ENCODE results near the gene PNKD. TPM values are rescaled to one million over a fixed set of nuclear protein-coding genes. Genes with fewer than 3 reads are reported as not detected.

Gene PNKD
- total and polyA plus RNA-seq, 10 of the 15 experiments (the other 5 are each of a cell fraction or from before 2014, with no cell fraction given) = 27.2 to 106 (median 61.3) TPM

DNA sequence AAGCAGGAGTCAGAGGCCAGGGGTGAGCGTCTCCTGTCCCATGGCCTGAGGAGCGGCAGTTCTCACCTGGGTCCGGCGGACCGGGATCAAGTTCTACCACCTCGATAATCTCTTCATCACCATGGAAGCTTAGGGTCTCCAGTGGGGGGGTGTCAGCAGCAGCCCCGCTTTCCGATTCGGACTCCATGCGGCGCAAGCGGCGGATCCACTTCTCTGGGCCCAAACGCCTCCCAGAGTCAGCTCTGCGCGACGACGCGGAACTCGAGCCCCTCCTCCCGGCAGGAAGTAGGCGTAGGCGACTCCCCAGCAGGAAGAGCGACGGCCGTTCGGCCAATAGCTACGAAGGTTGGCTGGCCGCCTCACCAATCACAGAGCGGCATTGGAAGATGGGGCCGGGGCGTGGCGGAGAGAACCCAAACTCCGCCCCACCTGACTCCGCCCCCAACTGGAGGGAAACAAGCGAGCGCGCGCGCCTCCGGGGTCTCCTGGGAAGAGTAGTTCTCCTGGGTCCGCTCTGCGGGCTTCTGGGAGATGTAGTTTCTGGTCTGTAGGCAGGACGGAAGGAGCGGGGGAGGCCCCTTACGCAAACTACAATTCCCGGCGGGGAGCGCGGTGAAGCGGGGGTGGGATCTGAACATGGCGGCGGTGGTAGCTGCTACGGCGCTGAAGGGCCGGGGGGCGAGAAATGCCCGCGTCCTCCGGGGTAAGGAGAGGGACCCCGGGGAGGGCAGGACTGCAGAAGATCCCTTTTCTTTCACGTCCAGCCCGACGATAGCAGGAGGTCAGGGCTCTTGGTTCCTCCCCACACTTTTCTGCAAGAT is at the start of gene PNKD, which contains the start of gene AAMP (continued):
- TF ChIP-seq, protein P1, sequence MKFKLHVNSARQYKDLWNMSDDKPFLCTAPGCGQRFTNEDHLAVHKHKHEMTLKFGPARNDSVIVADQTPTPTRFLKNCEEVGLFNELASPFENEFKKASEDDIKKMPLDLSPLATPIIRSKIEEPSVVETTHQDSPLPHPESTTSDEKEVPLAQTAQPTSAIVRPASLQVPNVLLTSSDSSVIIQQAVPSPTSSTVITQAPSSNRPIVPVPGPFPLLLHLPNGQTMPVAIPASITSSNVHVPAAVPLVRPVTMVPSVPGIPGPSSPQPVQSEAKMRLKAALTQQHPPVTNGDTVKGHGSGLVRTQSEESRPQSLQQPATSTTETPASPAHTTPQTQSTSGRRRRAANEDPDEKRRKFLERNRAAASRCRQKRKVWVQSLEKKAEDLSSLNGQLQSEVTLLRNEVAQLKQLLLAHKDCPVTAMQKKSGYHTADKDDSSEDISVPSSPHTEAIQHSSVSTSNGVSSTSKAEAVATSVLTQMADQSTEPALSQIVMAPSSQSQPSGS (IDR thresholded peaks at IDR 0.05; ENCODE audit: low read length) = no peak
- TF ChIP-seq, protein P2, sequence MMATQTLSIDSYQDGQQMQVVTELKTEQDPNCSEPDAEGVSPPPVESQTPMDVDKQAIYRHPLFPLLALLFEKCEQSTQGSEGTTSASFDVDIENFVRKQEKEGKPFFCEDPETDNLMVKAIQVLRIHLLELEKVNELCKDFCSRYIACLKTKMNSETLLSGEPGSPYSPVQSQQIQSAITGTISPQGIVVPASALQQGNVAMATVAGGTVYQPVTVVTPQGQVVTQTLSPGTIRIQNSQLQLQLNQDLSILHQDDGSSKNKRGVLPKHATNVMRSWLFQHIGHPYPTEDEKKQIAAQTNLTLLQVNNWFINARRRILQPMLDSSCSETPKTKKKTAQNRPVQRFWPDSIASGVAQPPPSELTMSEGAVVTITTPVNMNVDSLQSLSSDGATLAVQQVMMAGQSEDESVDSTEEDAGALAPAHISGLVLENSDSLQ (IDR thresholded peaks at IDR 0.05) = peak; percentile 100
- TF ChIP-seq MTA3 (IDR thresholded peaks at IDR 0.05; ENCODE audit: borderline replicate concordance, low read length) = no peak
- 0 out of 2 replicates have a peak, but pooled peaks have one; percentile 25 for TF ChIP-seq NRF1 (conservative IDR thresholded peaks at IDR 0.05; ENCODE audit: low read depth, low read length)
- TF ChIP-seq STAT1 (conservative IDR thresholded peaks at IDR 0.05) = 0 out of 2 replicates have a peak, but pooled peaks have one; percentile 53
- peak; percentile 67 for TF ChIP-seq GATAD2B (conservative IDR thresholded peaks at IDR 0.05; ENCODE audit: low read depth)
- TF ChIP-seq YBX1 (IDR thresholded peaks at IDR 0.05) = no peak
- TF ChIP-seq, protein P3, sequence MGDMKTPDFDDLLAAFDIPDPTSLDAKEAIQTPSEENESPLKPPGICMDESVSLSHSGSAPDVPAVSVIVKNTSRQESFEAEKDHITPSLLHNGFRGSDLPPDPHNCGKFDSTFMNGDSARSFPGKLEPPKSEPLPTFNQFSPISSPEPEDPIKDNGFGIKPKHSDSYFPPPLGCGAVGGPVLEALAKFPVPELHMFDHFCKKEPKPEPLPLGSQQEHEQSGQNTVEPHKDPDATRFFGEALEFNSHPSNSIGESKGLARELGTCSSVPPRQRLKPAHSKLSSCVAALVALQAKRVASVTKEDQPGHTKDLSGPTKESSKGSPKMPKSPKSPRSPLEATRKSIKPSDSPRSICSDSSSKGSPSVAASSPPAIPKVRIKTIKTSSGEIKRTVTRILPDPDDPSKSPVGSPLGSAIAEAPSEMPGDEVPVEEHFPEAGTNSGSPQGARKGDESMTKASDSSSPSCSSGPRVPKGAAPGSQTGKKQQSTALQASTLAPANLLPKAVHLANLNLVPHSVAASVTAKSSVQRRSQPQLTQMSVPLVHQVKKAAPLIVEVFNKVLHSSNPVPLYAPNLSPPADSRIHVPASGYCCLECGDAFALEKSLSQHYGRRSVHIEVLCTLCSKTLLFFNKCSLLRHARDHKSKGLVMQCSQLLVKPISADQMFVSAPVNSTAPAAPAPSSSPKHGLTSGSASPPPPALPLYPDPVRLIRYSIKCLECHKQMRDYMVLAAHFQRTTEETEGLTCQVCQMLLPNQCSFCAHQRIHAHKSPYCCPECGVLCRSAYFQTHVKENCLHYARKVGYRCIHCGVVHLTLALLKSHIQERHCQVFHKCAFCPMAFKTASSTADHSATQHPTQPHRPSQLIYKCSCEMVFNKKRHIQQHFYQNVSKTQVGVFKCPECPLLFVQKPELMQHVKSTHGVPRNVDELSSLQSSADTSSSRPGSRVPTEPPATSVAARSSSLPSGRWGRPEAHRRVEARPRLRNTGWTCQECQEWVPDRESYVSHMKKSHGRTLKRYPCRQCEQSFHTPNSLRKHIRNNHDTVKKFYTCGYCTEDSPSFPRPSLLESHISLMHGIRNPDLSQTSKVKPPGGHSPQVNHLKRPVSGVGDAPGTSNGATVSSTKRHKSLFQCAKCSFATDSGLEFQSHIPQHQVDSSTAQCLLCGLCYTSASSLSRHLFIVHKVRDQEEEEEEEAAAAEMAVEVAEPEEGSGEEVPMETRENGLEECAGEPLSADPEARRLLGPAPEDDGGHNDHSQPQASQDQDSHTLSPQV (IDR thresholded peaks at IDR 0.05) = no peak
- no peak for TF ChIP-seq SUZ12 (IDR thresholded peaks at IDR 0.05; ENCODE audit: unreplicated experiment)
- TF ChIP-seq, protein P4, sequence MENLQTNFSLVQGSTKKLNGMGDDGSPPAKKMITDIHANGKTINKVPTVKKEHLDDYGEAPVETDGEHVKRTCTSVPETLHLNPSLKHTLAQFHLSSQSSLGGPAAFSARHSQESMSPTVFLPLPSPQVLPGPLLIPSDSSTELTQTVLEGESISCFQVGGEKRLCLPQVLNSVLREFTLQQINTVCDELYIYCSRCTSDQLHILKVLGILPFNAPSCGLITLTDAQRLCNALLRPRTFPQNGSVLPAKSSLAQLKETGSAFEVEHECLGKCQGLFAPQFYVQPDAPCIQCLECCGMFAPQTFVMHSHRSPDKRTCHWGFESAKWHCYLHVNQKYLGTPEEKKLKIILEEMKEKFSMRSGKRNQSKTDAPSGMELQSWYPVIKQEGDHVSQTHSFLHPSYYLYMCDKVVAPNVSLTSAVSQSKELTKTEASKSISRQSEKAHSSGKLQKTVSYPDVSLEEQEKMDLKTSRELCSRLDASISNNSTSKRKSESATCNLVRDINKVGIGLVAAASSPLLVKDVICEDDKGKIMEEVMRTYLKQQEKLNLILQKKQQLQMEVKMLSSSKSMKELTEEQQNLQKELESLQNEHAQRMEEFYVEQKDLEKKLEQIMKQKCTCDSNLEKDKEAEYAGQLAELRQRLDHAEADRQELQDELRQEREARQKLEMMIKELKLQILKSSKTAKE (IDR thresholded peaks at IDR 0.05; ENCODE audit: low read depth, poor library complexity, severe bottlenecking) = peak; percentile 35
- peak; percentile 93 for TF ChIP-seq SREBF1 (IDR thresholded peaks at IDR 0.05; ENCODE audit: low read length)
- peak in 1 of 2 experiments; percentile 55; a peak in 1 of 4 replicates for TF ChIP-seq IKZF2 (IDR thresholded peaks at IDR 0.05)
- peak; percentile 99 for TF ChIP-seq DPF2 (IDR thresholded peaks at IDR 0.05)
- no peak for TF ChIP-seq NFIC (IDR thresholded peaks at IDR 0.05; ENCODE audit: low read depth, low read length)
- 0 out of 2 replicates have a peak, but pooled peaks have one; percentile 33 for TF ChIP-seq SMAD5 (IDR thresholded peaks at IDR 0.05; ENCODE audit: low read depth)
- TF ChIP-seq, protein P5, sequence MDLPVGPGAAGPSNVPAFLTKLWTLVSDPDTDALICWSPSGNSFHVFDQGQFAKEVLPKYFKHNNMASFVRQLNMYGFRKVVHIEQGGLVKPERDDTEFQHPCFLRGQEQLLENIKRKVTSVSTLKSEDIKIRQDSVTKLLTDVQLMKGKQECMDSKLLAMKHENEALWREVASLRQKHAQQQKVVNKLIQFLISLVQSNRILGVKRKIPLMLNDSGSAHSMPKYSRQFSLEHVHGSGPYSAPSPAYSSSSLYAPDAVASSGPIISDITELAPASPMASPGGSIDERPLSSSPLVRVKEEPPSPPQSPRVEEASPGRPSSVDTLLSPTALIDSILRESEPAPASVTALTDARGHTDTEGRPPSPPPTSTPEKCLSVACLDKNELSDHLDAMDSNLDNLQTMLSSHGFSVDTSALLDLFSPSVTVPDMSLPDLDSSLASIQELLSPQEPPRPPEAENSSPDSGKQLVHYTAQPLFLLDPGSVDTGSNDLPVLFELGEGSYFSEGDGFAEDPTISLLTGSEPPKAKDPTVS (IDR thresholded peaks at IDR 0.05; ENCODE audit: low read depth, low read length) = 0 out of 2 replicates have a peak, but pooled peaks have one; percentile 62
